HCT116 (cell line): ENCODE data around the gene NCAPG2. TPM values are rescaled to one million over a fixed set of nuclear protein-coding genes. Genes with fewer than 3 reads are reported as not detected.

Experiments used
- ATAC-seq: fragments of 200-7000 bp; cut with Tn5 transposase; 2 replicates; pipeline ENCODE4 v1.9.1; 2020; ENCODE audit warnings: mild to moderate bottlenecking, moderate library complexity
- BruUV-seq: library from RNA; stranded (reverse); fragments of 400-500 nt; replicated peaks from 2 replicates; lab custom pipeline; 2021; lab: Mats Ljungman, UMichigan
- CTCF ChIA-PET: fragments of 300-600 bp; sonication (Branson Sonifier 250); formaldehyde crosslinking; loops from one replicate; lab custom pipeline; 2021; ENCODE audit warnings: antibody characterized with exemption; lab: Charles Lee
- POLR2A ChIA-PET: fragments of 300-600, 350-600 bp; sonication (Branson Sonifier 250); formaldehyde crosslinking; loops from one replicate; lab custom pipeline; 2021; ENCODE audit warnings: antibody characterized with exemption; lab: Charles Lee
- RAD21 ChIA-PET, 2 experiments: fragments of 300-600 bp; sonication (Branson Sonifier 250); formaldehyde crosslinking; loops; one replicate each; lab custom pipeline; 2023; ENCODE audit warnings: low total read pairs in 2 of 2; ENCODE audit not compliant: uncharacterized antibody in 2 of 2, unreplicated experiment in 2 of 2, low non-redundant PET in 1 of 2; lab: Charles Lee
- DNase-seq: peaks from one replicate; pipeline ENCODE4 v3.0.0-alpha.2; 2010; ENCODE audit warnings: low read depth, low spot score
- H2AFZ ChIP-seq: fragments of 200-600 bp; shearing (Covaris generic), sonication (generic); 2 replicates; pipeline ENCODE4 v1.6.1; 2017; ENCODE audit warnings: low read depth, mixed run types, mixed read lengths, antibody characterized with exemption, low read length; ENCODE audit not compliant: poor library complexity, severe bottlenecking
- H3K27ac ChIP-seq: 2 replicates; pipeline ENCODE4 v1.5.1; 2012; ENCODE audit warnings: low read depth, low read length
- H3K27me3 ChIP-seq: fragments of 200-600 bp; sonication (generic); 2 replicates; pipeline ENCODE4 v1.6.1; 2016; ENCODE audit warnings: mixed run types, low read length, mixed read lengths; ENCODE audit not compliant: insufficient read depth
- H3K36me3 ChIP-seq, 2 experiments: fragments of 200-500 bp in 1 of 2; fragments of 200-600 bp in 1 of 2; sonication (Bioruptor generic) in 1 of 2; sonication (generic) in 1 of 2; 2 replicates each; pipeline versions ENCODE4 v1.5.1 to v1.6.1; 2014 to 2016; ENCODE audit warnings: low read length in 2 of 2, inconsistent platforms in 1 of 2, mixed read lengths in 1 of 2, mixed run types in 1 of 2; ENCODE audit not compliant: insufficient read depth in 2 of 2, control insufficient read depth in 1 of 2
- H3K4me1 ChIP-seq, 2 experiments: fragments of 200-600 bp in 1 of 2; sonication (generic) in 1 of 2; 2 replicates each; pipeline versions ENCODE4 v1.5.1 to v1.6.1; 2012 to 2017; ENCODE audit warnings: low read length in 2 of 2, inconsistent platforms in 1 of 2, mild to moderate bottlenecking in 1 of 2, mixed read lengths in 1 of 2, mixed run types in 1 of 2, moderate library complexity in 1 of 2; ENCODE audit not compliant: insufficient read depth in 2 of 2, control insufficient read depth in 1 of 2
- H3K4me2 ChIP-seq: fragments of 200-600 bp; sonication (generic); 2 replicates; pipeline ENCODE4 v1.6.1; 2017; ENCODE audit warnings: mixed run types, low read length, mixed read lengths
- H3K4me3 ChIP-seq, 2 experiments: fragments of 200-600 bp in 1 of 2; sonication (generic) in 1 of 2; replicated peaks in 1 of 2; 2 replicates each; pipeline ENCODE4 v1.5.1; 2011 to 2016; ENCODE audit warnings: low read length in 2 of 2, control low read depth in 1 of 2, low read depth in 1 of 2, mild to moderate bottlenecking in 1 of 2, mixed read lengths in 1 of 2, mixed run types in 1 of 2
- H3K79me2 ChIP-seq: fragments of 200-600 bp; sonication (generic); 2 replicates; pipeline ENCODE4 v1.6.1; 2017; ENCODE audit warnings: mild to moderate bottlenecking, mixed run types, low read length, moderate library complexity, mixed read lengths; ENCODE audit not compliant: insufficient read depth
- H3K9ac ChIP-seq: fragments of 200-600 bp; sonication (generic); 2 replicates; pipeline ENCODE4 v1.6.1; 2016; ENCODE audit warnings: low read length, mixed read lengths
- H3K9me2 ChIP-seq: fragments of 200-600 bp; sonication (generic), shearing (Covaris generic); 2 replicates; pipeline ENCODE4 v1.6.1; 2017; ENCODE audit warnings: mixed run types, mild to moderate bottlenecking, moderate library complexity; ENCODE audit not compliant: insufficient read depth
- H3K9me3 ChIP-seq, 2 experiments: fragments of 200-500 bp in 1 of 2; fragments of 200-600 bp in 1 of 2; sonication (Bioruptor generic) in 1 of 2; sonication (generic) in 1 of 2; 2 replicates each; pipeline ENCODE4 v1.6.1; 2014 to 2017; ENCODE audit warnings: low read length in 2 of 2, mixed read lengths in 2 of 2, inconsistent platforms in 1 of 2, low read depth in 1 of 2, mild to moderate bottlenecking in 1 of 2, mixed run types in 1 of 2, moderate library complexity in 1 of 2; ENCODE audit not compliant: control insufficient read depth in 1 of 2, insufficient read depth in 1 of 2
- H4K20me1 ChIP-seq: fragments of 200-600 bp; sonication (generic), shearing (Covaris generic); 2 replicates; pipeline ENCODE4 v1.6.1; 2017; ENCODE audit warnings: mixed run types, mild to moderate bottlenecking, moderate library complexity; ENCODE audit not compliant: insufficient read depth
- CBX3 ChIP-seq: IDR thresholded peaks from 2 replicates; pipeline ENCODE4 v1.6.1; 2012; ENCODE audit warnings: low read depth
- EGR1 ChIP-seq: IDR thresholded peaks from 2 replicates; pipeline ENCODE4 v1.6.1; 2012; ENCODE audit warnings: low read depth
- ELF1 ChIP-seq: IDR thresholded peaks from 2 replicates; pipeline ENCODE4 v1.6.1; 2012; ENCODE audit warnings: low read depth, borderline replicate concordance
- EZH2 ChIP-seq: fragments of 200-600 bp; sonication (generic); IDR thresholded peaks from 2 replicates; pipeline ENCODE4 v1.6.1; 2017; ENCODE audit warnings: antibody characterized with exemption, mixed run types
- EZH2phosphoT487 ChIP-seq: fragments of 200-600 bp; IDR thresholded peaks from 2 replicates; pipeline ENCODE4 v1.6.1; 2018; ENCODE audit warnings: antibody characterized with exemption, borderline replicate concordance
- JUND ChIP-seq: IDR thresholded peaks from 2 replicates; pipeline ENCODE4 v1.6.1; 2012
- POLR2A ChIP-seq: IDR thresholded peaks from 2 replicates; pipeline ENCODE4 v1.7.0; 2011; ENCODE audit warnings: borderline replicate concordance; ENCODE audit not compliant: insufficient read depth, insufficient read length; ENCODE audit errors: extremely low read depth
- POLR2AphosphoS5 ChIP-seq: IDR thresholded peaks from 2 replicates; pipeline ENCODE4 v1.6.1; 2011; ENCODE audit warnings: mild to moderate bottlenecking, low read depth, low read length, moderate library complexity
- RAD21 ChIP-seq: IDR thresholded peaks from 2 replicates; pipeline ENCODE4 v1.6.1; 2012; ENCODE audit warnings: low read depth, mild to moderate bottlenecking
- SIN3A ChIP-seq: IDR thresholded peaks from 2 replicates; pipeline ENCODE4 v1.6.1; 2012; ENCODE audit warnings: low read depth
- SP1 ChIP-seq: IDR thresholded peaks from 2 replicates; pipeline ENCODE4 v1.6.1; 2012; ENCODE audit warnings: low read depth
- TCF7L2 ChIP-seq: IDR thresholded peaks from 2 replicates; pipeline ENCODE4 v1.7.0; 2011; ENCODE audit warnings: borderline replicate concordance, inconsistent platforms; ENCODE audit not compliant: insufficient read depth, insufficient read length; ENCODE audit errors: extremely low read depth
- ZFX ChIP-seq: fragments of 450-650 bp; IDR thresholded peaks from 2 replicates; pipeline ENCODE4 v1.6.1; 2017
- ZNF274 ChIP-seq: fragments of 200-500 bp; sonication (Bioruptor generic); IDR thresholded peaks from 2 replicates; pipeline ENCODE4 v1.6.1; 2014; ENCODE audit warnings: mild to moderate bottlenecking, low read depth, low read length, inconsistent platforms
- intact Hi-C: fragments of 100-400 bp; cut with micrococcal nuclease; formaldehyde crosslinking; loops from 2 replicates; pipeline ENCODE4 v1.10.0; 2022
- total RNA-seq: library from RNA; stranded (reverse); gene quantifications from one replicate; pipeline ENCODE4 v1.2.1, GENCODE V29; 2021; ENCODE audit not compliant: unreplicated experiment
- TF ChIP-seq, protein P1 (sequence below): IDR thresholded peaks from 2 replicates; pipeline ENCODE4 v1.6.1; 2012
- TF ChIP-seq, protein P2 (sequence below): IDR thresholded peaks from 2 replicates; pipeline ENCODE4 v1.6.1; 2012

The NCAPG2 gene
- total RNA-seq, 1 experiment from 2014 or later: 73.1 TPM

DNA sequence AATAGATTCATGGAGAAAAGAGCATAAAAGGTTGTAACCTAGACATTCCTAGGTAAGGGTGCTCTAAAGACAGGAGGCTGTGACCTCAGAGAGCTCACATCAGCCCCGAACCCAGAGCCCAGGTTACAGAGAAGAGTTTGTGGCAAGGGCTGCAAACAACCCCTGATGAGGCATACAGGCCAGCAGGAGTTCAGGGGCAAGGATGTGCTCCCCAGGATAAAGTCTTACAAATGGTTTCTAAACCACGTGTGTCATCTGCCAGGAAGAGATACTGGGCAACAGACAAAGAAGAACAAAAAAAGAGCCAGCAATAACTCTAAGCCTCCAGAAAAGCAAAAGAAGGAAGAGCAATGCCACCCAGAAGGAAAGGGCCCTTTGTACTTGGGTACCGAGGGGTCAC lies 27.7 kb downstream of the NCAPG2 start:
- Histone ChIP-seq H3K4me2 (no peak overlapping the region), H3K36me3 (peaks cover 30 to 33% of the 10 kb centered on the region in 2 experiments), H4K20me1 (no peaks in the 10 kb centered on the region), H3K79me2 (peaks cover 7% of the 10 kb centered on the region; the same call in 1 of the 2 replicates), H3K4me1 (no peaks in the 10 kb centered on the region; a peak in 1 of 4 replicates), H3K9me3 (no peaks in the 10 kb centered on the region), H3K27me3 (no peaks in the 10 kb centered on the region), H3K9ac (no peak overlapping the region), H3K27ac (no peak overlapping the region), H3K4me3 (no peak overlapping the region), H2AFZ (no peak overlapping the region), H3K9me2 (no peaks in the 10 kb centered on the region)
- BruUV-seq: no TSS peak
- no peak for TF ChIP-seq POLR2A
- intact Hi-C loops: no loop called here
- no peak for DNase-seq
- ATAC-seq: no peak
- ChIA-PET CTCF (no interaction called here), RAD21 (no interaction called here), POLR2A (no interaction called here)

DNA sequence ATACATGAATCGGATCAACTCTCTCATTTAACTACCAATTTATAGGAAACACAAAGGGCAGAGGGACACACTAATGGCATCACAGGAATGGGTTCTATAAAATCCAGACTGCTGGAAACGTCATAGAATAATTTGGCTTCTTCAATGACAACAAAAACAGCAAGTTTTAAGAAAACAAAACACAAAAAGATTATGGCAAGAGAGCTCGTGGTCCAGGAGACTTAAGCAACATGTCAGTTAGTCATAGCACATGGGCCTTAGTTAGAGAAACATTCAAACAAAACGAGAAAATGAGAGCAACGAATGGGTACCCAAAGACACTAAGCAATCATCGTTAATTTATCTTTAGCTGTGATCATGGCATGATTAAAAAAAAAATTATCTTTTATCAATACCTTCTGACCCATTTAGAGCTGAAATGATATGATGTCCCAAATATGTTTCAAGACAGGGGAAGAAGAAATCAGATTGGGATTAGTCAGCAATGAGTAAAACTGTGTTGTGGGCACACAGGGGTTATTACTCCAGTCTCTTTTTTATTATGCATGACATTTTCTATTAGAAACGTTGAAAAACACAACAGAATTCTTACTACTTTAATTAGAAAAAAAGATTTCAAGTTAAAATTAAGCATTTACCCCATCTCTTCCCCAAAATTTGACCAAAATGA lies 28.3 kb downstream of the NCAPG2 start:
- Histone ChIP-seq H3K27ac (no peak overlapping the region), H3K79me2 (peaks cover 8% of the 10 kb centered on the region; the same call in 1 of the 2 replicates), H3K36me3 (peaks cover 30 to 39% of the 10 kb centered on the region in 2 experiments), H3K4me1 (no peaks in the 10 kb centered on the region; a peak in 1 of 4 replicates), H3K27me3 (no peaks in the 10 kb centered on the region), H3K4me3 (no peak overlapping the region), H3K9ac (no peak overlapping the region), H3K4me2 (no peak overlapping the region), H2AFZ (no peak overlapping the region), H3K9me3 (no peaks in the 10 kb centered on the region), H3K9me2 (no peaks in the 10 kb centered on the region), H4K20me1 (no peaks in the 10 kb centered on the region)
- ChIA-PET POLR2A (no interaction called here), RAD21 (no interaction called here), CTCF (no interaction called here)
- no peak for TF ChIP-seq TCF7L2
- TF ChIP-seq EZH2: no peak
- TF ChIP-seq, protein P1, sequence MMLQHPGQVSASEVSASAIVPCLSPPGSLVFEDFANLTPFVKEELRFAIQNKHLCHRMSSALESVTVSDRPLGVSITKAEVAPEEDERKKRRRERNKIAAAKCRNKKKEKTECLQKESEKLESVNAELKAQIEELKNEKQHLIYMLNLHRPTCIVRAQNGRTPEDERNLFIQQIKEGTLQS: no peak
- no peak for TF ChIP-seq SIN3A
- TF ChIP-seq CBX3: no peak
- no peak for TF ChIP-seq EZH2phosphoT487
- TF ChIP-seq ZFX: no peak
- TF ChIP-seq, protein P2, sequence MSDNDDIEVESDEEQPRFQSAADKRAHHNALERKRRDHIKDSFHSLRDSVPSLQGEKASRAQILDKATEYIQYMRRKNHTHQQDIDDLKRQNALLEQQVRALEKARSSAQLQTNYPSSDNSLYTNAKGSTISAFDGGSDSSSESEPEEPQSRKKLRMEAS: no peak
- no peak for TF ChIP-seq POLR2AphosphoS5
- TF ChIP-seq RAD21: no peak
- no peak for TF ChIP-seq ZNF274
- TF ChIP-seq EGR1: no peak
- TF ChIP-seq SP1: no peak
- TF ChIP-seq POLR2A: no peak
- no peak for TF ChIP-seq JUND
- no peak for TF ChIP-seq ELF1
- intact Hi-C loops: no loop called here
- DNase-seq (no peak), ATAC-seq (no peak)
- BruUV-seq: no TSS peak
